NCI-H2107 (cell line): ENCODE results near the gene ATP10D.
"Not testable (repeated sequence)": the region's sequence is repeated elsewhere in the genome, so short reads cannot be mapped to it uniquely, and the experiment has no call there.

Experiments
- DNase-seq: peaks from one replicate; lab custom pipeline; 2025; lab: John Stamatoyannopoulos, UW

The ATP10D gene

GRCh38 chr4:47488706-47489105 lies 3.6 kb downstream of the ATP10D start:
- no peak for DNase-seq

- no peak for DNase-seq
Measured at GRCh38 chr4:47490550-47490949, 5.5 kb downstream of the ATP10D start.

- DNase-seq: no peak
Measured at GRCh38 chr4:47493238-47494123, 8.4 kb downstream of the ATP10D start.

GRCh38 chr4:47494124-47494430 lies 9.0 kb downstream of the ATP10D start:
- no peak for DNase-seq

GRCh38 chr4:47498899-47499298 lies 13.8 kb downstream of the ATP10D start:
- no peak for DNase-seq

- no peak for DNase-seq
Measured at GRCh38 chr4:47499700-47500099, 14.6 kb downstream of the ATP10D start.

- no peak for DNase-seq
Measured at GRCh38 chr4:47500776-47501175, 15.7 kb downstream of the ATP10D start.

GRCh38 chr4:47505147-47505546 lies 20.1 kb downstream of the ATP10D start:
- no peak for DNase-seq

- DNase-seq: no peak
Measured at GRCh38 chr4:47505666-47506065, 20.6 kb downstream of the ATP10D start.

- DNase-seq: no peak
Measured at GRCh38 chr4:47510506-47511143, 25.6 kb downstream of the ATP10D start.

- DNase-seq: no peak
Measured at GRCh38 chr4:47513461-47513860, 28.4 kb downstream of the ATP10D start.

- no peak for DNase-seq
Measured at GRCh38 chr4:47519239-47519883, 34.3 kb downstream of the ATP10D start.

GRCh38 chr4:47525154-47525819 lies 40.2 kb downstream of the ATP10D start:
- no peak for DNase-seq

- no peak for DNase-seq
Measured at GRCh38 chr4:47526281-47526680, 41.2 kb downstream of the ATP10D start.

GRCh38 chr4:47528646-47529045 lies 43.6 kb downstream of the ATP10D start:
- DNase-seq: not testable (repeated sequence)

- no peak for DNase-seq
Measured at GRCh38 chr4:47530801-47531200, 45.7 kb downstream of the ATP10D start.

GRCh38 chr4:47531241-47531953 lies 46.3 kb downstream of the ATP10D start:
- DNase-seq: no peak

GRCh38 chr4:47531954-47532321 lies 46.9 kb downstream of the ATP10D start:
- DNase-seq: no peak

GRCh38 chr4:47532658-47533057 lies 47.6 kb downstream of the ATP10D start:
- no peak for DNase-seq

- no peak for DNase-seq
Measured at GRCh38 chr4:47533689-47534347, 48.7 kb downstream of the ATP10D start.

- DNase-seq: no peak
Measured at GRCh38 chr4:47534772-47535171, 49.7 kb downstream of the ATP10D start.
